ENCODE data around the gene CPNE2.

DNA sequence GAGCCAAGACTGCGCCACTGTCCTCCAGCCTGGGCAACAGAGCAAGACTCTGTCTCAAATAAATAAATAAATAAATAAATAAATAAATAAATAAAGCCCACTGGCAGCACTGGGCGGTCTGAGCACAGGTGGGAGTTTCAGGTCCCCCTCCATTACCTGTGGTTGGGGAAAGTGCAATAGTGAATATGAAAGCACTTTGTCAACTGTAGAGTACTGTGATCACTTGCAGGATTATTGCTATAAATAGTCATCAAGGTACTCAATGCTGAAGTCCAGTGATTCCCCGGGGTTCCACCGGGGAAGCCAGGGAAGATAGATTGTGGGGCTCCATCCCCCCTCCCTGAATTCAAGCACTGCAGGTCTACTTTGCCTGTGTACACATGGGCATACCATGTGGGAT lies 42.7 kb upstream of the CPNE2 start:
- TF ChIP-seq, protein P1, sequence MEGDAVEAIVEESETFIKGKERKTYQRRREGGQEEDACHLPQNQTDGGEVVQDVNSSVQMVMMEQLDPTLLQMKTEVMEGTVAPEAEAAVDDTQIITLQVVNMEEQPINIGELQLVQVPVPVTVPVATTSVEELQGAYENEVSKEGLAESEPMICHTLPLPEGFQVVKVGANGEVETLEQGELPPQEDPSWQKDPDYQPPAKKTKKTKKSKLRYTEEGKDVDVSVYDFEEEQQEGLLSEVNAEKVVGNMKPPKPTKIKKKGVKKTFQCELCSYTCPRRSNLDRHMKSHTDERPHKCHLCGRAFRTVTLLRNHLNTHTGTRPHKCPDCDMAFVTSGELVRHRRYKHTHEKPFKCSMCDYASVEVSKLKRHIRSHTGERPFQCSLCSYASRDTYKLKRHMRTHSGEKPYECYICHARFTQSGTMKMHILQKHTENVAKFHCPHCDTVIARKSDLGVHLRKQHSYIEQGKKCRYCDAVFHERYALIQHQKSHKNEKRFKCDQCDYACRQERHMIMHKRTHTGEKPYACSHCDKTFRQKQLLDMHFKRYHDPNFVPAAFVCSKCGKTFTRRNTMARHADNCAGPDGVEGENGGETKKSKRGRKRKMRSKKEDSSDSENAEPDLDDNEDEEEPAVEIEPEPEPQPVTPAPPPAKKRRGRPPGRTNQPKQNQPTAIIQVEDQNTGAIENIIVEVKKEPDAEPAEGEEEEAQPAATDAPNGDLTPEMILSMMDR (IDR thresholded peaks at IDR 0.05), result no peak
- TF ChIP-seq POLR2A (IDR thresholded peaks at IDR 0.05), result no peak
- no peak for TF ChIP-seq POLR2AphosphoS5 (IDR thresholded peaks at IDR 0.05)
- TF ChIP-seq EP300 (IDR thresholded peaks at IDR 0.05), result no peak
